ACC112 (cell line): Measurements from ENCODE around the gene CCNQ.

ENCODE experiments used
- H2AFZ ChIP-seq: fragments of 200-600 bp; sonication (generic); one replicate; pipeline ENCODE4 v1.6.0; 2017; ENCODE audit warnings: antibody characterized with exemption, low read length; ENCODE audit not compliant: unreplicated experiment
- H3K27ac ChIP-seq: fragments of 200-600 bp; sonication (generic); 2 replicates; pipeline ENCODE4 v1.5.1; 2014; ENCODE audit warnings: low read depth, mild to moderate bottlenecking, antibody characterized with exemption, low read length, moderate library complexity
- H3K27me3 ChIP-seq: fragments of 200-600 bp; sonication (generic); 2 replicates; pipeline ENCODE4 v1.6.1; 2014; ENCODE audit warnings: mild to moderate bottlenecking, antibody characterized with exemption, low read length, moderate library complexity, mixed read lengths; ENCODE audit not compliant: insufficient read depth
- H3K36me3 ChIP-seq: fragments of 200-600 bp; sonication (generic); 2 replicates; pipeline ENCODE4 v1.6.1; 2016; ENCODE audit warnings: mild to moderate bottlenecking, antibody characterized with exemption, low read length, moderate library complexity, mixed read lengths; ENCODE audit not compliant: insufficient read depth
- H3K4me1 ChIP-seq: fragments of 200-600 bp; sonication (generic); one replicate; pipeline ENCODE4 v1.6.1; 2016; ENCODE audit warnings: low read length, mixed read lengths; ENCODE audit not compliant: insufficient read depth, unreplicated experiment, control insufficient read depth
- H3K4me3 ChIP-seq: fragments of 200-600 bp; sonication (generic); 2 replicates; pipeline ENCODE4 v1.5.1; 2014; ENCODE audit warnings: mild to moderate bottlenecking, low read depth, low read length
- H3K79me2 ChIP-seq: fragments of 200-600 bp; sonication (generic); one replicate; pipeline ENCODE4 v1.6.0; 2016; ENCODE audit warnings: low read length; ENCODE audit not compliant: control insufficient read depth, unreplicated experiment, insufficient read depth

CCNQ gene

DNA sequence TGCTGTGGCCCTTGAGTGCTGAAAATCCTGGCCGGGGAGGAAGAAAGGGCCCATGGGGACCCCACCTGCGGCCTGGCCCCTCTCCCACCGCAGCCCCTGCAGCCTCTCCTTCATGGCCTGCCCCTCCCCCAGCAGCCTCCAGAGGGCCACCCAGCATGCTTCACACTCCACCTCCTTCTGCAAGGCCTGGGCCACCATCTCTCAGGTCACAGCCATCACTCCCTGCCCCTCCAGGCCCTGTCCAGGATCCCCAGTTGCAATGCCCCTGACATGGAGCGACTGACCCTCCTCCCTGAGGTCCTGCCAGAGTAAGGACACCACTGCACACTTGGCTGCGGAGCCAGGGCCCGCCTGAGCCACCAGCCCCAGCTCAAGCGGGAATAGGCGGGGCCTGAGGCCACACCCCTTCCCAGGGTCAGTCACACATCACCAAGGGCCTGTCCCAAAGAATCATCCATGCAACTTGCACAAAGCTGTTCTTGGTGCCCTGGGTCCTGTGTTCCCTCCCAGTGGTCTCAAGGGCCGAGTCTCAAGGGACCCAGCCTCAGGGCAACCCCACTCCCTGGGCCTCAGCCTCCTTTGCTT, 32.9 kb downstream of the CCNQ start:
- Histone ChIP-seq H3K27ac (no peak overlapping the region), H3K4me3 (no peak overlapping the region), H2AFZ (no peak overlapping the region), H3K79me2 (no peaks in the 10 kb centered on the region), H3K36me3 (no peaks in the 10 kb centered on the region), H3K4me1 (no peaks in the 10 kb centered on the region), H3K27me3 (no peaks in the 10 kb centered on the region)

DNA sequence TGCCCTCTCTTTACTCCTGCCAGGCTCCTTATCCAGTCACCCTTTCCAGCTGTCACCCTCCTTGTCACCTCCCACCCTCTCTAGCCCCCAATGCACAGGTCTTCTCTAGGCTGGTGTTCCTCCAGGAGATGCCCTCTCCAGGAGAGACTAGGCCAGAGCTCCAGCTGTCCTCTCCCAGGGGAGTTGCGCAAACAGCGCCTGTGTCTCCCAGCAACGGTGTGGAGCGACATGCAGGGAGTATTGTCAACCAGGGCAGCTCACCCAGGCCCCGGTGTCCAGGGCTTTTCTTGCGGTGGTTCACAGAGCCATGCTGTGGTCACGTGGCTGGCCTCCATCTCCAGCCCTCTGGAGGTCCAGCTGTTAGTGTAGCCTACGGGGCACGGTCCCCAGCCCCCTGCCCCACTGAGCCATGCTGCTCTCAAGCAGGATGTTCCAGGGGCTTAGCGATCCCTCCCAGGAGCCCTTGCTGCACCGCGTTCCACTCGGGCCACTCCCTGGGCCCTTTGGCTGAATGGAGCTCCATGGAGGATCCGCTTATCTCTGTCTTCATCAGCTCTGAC, 34.8 kb downstream of the CCNQ start:
- Histone ChIP-seq H3K27me3 (no peaks in the 10 kb centered on the region), H3K4me3 (no peak overlapping the region), H3K27ac (no peak overlapping the region), H3K79me2 (no peaks in the 10 kb centered on the region), H3K4me1 (no peaks in the 10 kb centered on the region), H3K36me3 (no peaks in the 10 kb centered on the region), H2AFZ (no peak overlapping the region)

DNA sequence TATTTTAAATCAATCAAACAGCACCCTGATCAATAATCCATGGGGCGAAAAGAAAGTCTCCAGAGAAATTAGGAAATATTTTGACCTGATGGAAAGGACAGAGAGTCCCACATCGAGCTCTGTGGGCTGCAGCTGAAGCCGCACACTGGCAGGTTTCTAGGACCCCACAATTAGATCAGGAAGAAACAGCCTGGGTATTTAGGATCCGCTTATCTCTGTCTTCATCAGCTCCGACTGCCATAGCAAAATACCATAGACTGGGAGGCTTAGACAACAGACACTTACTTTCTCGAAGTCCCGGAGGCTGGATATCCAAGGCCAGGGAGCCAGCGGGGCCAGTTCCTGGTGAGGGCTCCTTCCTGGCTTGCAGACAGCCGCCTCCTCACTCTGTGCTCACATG, 36.4 kb downstream of the CCNQ start:
- no peaks in the 10 kb centered on the region for H3K4me1 ChIP-seq
- H3K36me3 ChIP-seq = no peaks in the 10 kb centered on the region
- no peaks in the 10 kb centered on the region for H3K27me3 ChIP-seq
- no peak overlapping the region for H3K4me3 ChIP-seq
- no peaks in the 10 kb centered on the region for H3K79me2 ChIP-seq
- H3K27ac ChIP-seq = no peak overlapping the region
- H2AFZ ChIP-seq = no peak overlapping the region

- Histone ChIP-seq H3K27ac (no peak overlapping the region), H2AFZ (no peak overlapping the region), H3K4me3 (no peak overlapping the region), H3K27me3 (no peaks in the 10 kb centered on the region), H3K4me1 (no peaks in the 10 kb centered on the region), H3K79me2 (no peaks in the 10 kb centered on the region), H3K36me3 (no peaks in the 10 kb centered on the region)
These were observed 37.6 kb downstream of the CCNQ start for GRCh38 chrX:153561337-153561736.

GRCh38 chrX:153560466-153560865, 38.5 kb downstream of the CCNQ start:
- Histone ChIP-seq H3K27me3 (no peaks in the 10 kb centered on the region), H3K79me2 (no peaks in the 10 kb centered on the region), H3K27ac (no peak overlapping the region), H3K36me3 (no peaks in the 10 kb centered on the region), H3K4me3 (no peak overlapping the region), H3K4me1 (no peaks in the 10 kb centered on the region), H2AFZ (no peak overlapping the region)

- Histone ChIP-seq H3K27ac (no peak overlapping the region), H3K4me3 (no peak overlapping the region), H3K4me1 (no peaks in the 10 kb centered on the region), H2AFZ (no peak overlapping the region), H3K36me3 (no peaks in the 10 kb centered on the region), H3K27me3 (no peaks in the 10 kb centered on the region), H3K79me2 (no peaks in the 10 kb centered on the region)
These were observed 38.9 kb downstream of the CCNQ start for GRCh38 chrX:153560000-153560399.

GRCh38 chrX:153557618-153558355, 41.2 kb downstream of the CCNQ start:
- Histone ChIP-seq H3K79me2 (no peaks in the 10 kb centered on the region), H3K4me1 (no peaks in the 10 kb centered on the region), H2AFZ (no peak overlapping the region), H3K27ac (no peak overlapping the region), H3K36me3 (no peaks in the 10 kb centered on the region), H3K27me3 (no peaks in the 10 kb centered on the region), H3K4me3 (no peak overlapping the region)

GRCh38 chrX:153556767-153557166, 42.2 kb downstream of the CCNQ start:
- no peaks in the 10 kb centered on the region for H3K27me3 ChIP-seq
- H2AFZ ChIP-seq = no peak overlapping the region
- no peak overlapping the region for H3K27ac ChIP-seq
- H3K79me2 ChIP-seq = no peaks in the 10 kb centered on the region
- H3K36me3 ChIP-seq = no peaks in the 10 kb centered on the region
- no peaks in the 10 kb centered on the region for H3K4me1 ChIP-seq
- H3K4me3 ChIP-seq = no peak overlapping the region

DNA sequence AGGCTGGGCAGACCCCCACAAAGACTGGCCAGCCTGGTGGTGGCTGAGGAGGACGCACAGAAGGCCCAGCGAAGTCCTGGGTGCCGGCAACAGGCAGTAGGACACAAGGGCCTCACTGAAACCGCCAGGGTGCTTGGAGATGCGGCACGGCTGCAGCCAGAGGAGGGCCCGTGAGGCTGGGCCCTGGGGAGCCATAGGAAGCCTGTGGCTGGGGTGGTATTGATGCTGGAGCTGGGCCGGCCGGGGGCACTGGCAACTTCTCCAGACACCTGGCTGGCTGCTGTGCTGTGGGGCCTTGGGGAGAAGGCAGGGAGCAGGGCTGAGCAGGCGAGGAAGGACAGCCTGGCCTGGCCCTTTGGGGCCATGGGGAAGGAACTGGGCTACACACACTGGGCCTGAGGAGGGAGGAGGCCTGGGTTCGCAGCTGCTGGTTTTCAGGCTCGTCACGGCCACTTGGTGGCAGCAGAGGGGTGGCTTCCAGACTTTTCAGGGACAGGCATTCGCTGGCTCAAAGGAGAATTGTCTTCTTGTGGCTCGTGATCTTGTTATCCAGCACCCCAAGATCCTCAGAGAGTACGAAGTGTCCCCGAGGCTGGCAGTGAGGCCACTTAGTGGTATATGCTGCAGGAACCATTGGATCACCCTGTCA, 44.3 kb downstream of the CCNQ start:
- Histone ChIP-seq H3K79me2 (no peaks in the 10 kb centered on the region), H3K36me3 (no peaks in the 10 kb centered on the region), H3K27ac (no peak overlapping the region), H2AFZ (no peak overlapping the region), H3K4me3 (no peak overlapping the region), H3K4me1 (peaks cover 5% of the 10 kb centered on the region), H3K27me3 (no peaks in the 10 kb centered on the region)

- no peaks in the 10 kb centered on the region for H3K79me2 ChIP-seq
- H3K4me3 ChIP-seq = no peak overlapping the region
- H2AFZ ChIP-seq = no peak overlapping the region
- peaks cover 5% of the 10 kb centered on the region for H3K4me1 ChIP-seq
- no peak overlapping the region for H3K27ac ChIP-seq
- H3K36me3 ChIP-seq = no peaks in the 10 kb centered on the region
- no peaks in the 10 kb centered on the region for H3K27me3 ChIP-seq
These were observed 47.8 kb downstream of the CCNQ start for GRCh38 chrX:153551135-153551534.

- no peaks in the 10 kb centered on the region for H3K36me3 ChIP-seq
- H3K27me3 ChIP-seq = no peaks in the 10 kb centered on the region
- H3K4me1 ChIP-seq = peaks cover 5% of the 10 kb centered on the region
- no peaks in the 10 kb centered on the region for H3K79me2 ChIP-seq
- H2AFZ ChIP-seq = no peak overlapping the region
- no peak overlapping the region for H3K4me3 ChIP-seq
- H3K27ac ChIP-seq = no peak overlapping the region
These were observed 49.1 kb downstream of the CCNQ start for GRCh38 chrX:153549807-153550206.
